Urinary bladder (tissue), 4 donors: Measurements from ENCODE around the gene LPP. TPM values are rescaled to one million over a fixed set of nuclear protein-coding genes. Genes with fewer than 3 reads are reported as not detected.

Source experiments
- DNase-seq: peaks from one replicate; pipeline ENCODE4 v3.0.0-alpha.2; 2015; ENCODE audit errors: extremely low spot score
- H3K27ac ChIP-seq: one replicate; pipeline ENCODE4 v1.5.1; 2013; ENCODE audit warnings: low read depth, mild to moderate bottlenecking, moderate library complexity
- H3K36me3 ChIP-seq: one replicate; pipeline ENCODE4 v1.6.1; 2013; ENCODE audit warnings: mild to moderate bottlenecking, moderate library complexity; ENCODE audit not compliant: insufficient read depth
- H3K4me1 ChIP-seq: one replicate; pipeline ENCODE4 v1.6.1; 2013; ENCODE audit warnings: mild to moderate bottlenecking, moderate library complexity; ENCODE audit not compliant: insufficient read depth
- H3K4me3 ChIP-seq: one replicate; pipeline ENCODE4 v1.5.1; 2013; ENCODE audit warnings: low read depth, low read length
- WGBS: extraction: QIAGEN DNeasy Blood & Tissue Kit; methylation state at CpG from one replicate; pipeline ENCODE4 v1.1.7; 2013; 5-methylcytosine and 5-hydroxymethylcytosine counted together
- polyA plus RNA-seq: library from polyadenylated mRNA; stranded (reverse); fragments of 200-250 nt; gene quantifications from one replicate; pipeline ENCODE4 v1.2.3, GENCODE V29; 2013
- total RNA-seq: library from RNA; depleted of rRNA; stranded (reverse); fragments of >200 nt; gene quantifications from one replicate; pipeline ENCODE4 v1.2.3, GENCODE V29; 2014
- donor health status: healthy with polysubstance abuse.
- donor health status: healthy.

LPP gene
- total and polyA plus RNA-seq, 2 donors, result 133 to 705 TPM

DNA sequence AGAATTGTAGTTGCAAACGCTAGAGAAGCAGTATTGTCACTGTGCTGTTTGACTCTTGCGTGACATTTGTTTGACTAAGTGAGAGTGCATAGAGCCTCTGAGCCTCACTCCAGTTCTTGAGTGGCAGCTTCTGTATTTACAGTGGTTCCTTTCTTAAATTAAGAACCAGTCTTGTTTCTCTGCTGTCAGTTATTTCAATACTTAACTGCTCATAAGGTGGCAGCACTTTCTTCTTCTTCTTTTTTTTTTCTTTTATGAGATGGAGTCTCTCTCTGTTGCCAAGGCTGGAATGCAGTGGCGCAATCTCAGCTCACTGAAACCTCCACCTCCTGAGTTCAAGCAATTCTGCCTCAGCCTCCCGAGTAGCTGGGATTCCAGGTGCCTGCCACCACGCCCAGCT is 372.1 kb downstream of the LPP start:
- WGBS, result 77% methylated on average over 5 of the region's 5 CpGs
- H3K4me3 ChIP-seq, result no peak overlapping the region
- DNase-seq, result no peak
- no peaks in the 10 kb centered on the region for H3K36me3 ChIP-seq
- no peak overlapping the region for H3K27ac ChIP-seq
- H3K4me1 ChIP-seq, result no peaks in the 10 kb centered on the region

- Histone ChIP-seq H3K36me3 (peaks cover 2% of the 10 kb centered on the region), H3K4me1 (no peaks in the 10 kb centered on the region), H3K4me3 (no peak overlapping the region), H3K27ac (no peak overlapping the region)
- WGBS, result 88% methylated on average over 2 of the region's 2 CpGs
- DNase-seq, result no peak
Observed at GRCh38 chr3:188527389-188527788, 373.4 kb downstream of the LPP start.

DNA sequence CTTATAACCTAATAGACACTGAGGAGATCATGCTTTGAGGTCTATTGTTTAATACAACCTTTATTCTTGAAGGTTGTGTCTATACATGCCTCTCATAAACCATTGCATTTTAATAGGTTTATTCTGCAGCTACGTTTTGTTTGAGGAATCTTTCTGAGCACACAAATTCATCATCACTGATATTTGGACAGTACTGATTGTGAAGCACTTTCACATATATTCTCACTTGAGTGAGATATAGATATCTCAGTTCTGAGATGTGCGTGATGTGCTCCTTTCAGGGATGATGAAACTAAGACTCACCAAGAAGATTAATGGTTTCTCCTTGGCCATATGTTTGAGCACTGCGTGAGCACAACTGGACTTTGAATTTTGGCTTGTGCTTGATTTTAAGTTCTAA is 374.4 kb downstream of the LPP start:
- Histone ChIP-seq H3K4me1 (no peaks in the 10 kb centered on the region), H3K27ac (no peak overlapping the region)
- 70% methylated on average over 3 of the region's 3 CpGs for WGBS

GRCh38 chr3:188529228-188529627 is 375.3 kb downstream of the LPP start:
- H3K4me1 ChIP-seq, result peaks cover 3% of the 10 kb centered on the region
- 86% methylated on average over 3 of the region's 3 CpGs for WGBS

More for the DNA sequence above, 374.4 kb downstream of the LPP start:
- no peak for DNase-seq
- Histone ChIP-seq H3K36me3 (peaks cover 2% of the 10 kb centered on the region), H3K4me3 (no peak overlapping the region)

DNA sequence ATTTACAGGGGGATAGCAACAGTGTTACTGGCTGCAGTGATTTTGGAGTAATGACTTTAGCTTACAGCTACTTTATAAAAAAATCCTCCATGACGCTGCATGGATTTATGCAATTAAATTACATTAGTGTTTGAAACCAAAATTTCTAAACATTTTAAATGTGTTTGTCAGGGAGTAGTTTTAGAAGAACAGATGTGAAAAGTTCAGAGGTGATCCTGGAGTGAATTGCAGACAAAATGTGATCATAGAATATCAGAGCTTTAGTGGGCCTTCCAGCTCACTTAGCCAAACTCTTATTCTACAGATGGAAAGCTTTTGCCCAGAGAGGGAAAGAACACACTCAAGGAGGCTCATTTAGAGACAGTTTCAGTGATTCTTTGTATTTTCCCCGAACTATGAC is 376.3 kb downstream of the LPP start:
- Histone ChIP-seq H3K4me1 (peaks cover 3% of the 10 kb centered on the region), H3K36me3 (peaks cover 2% of the 10 kb centered on the region), H3K27ac (no peak overlapping the region), H3K4me3 (no peak overlapping the region)
- 79% methylated on average over 2 of the region's 2 CpGs for WGBS
- no peak for DNase-seq

More at GRCh38 chr3:188529228-188529627, 375.3 kb downstream of the LPP start:
- no peak for DNase-seq
- Histone ChIP-seq H3K27ac (no peak overlapping the region), H3K36me3 (peaks cover 2% of the 10 kb centered on the region), H3K4me3 (no peak overlapping the region)

DNA sequence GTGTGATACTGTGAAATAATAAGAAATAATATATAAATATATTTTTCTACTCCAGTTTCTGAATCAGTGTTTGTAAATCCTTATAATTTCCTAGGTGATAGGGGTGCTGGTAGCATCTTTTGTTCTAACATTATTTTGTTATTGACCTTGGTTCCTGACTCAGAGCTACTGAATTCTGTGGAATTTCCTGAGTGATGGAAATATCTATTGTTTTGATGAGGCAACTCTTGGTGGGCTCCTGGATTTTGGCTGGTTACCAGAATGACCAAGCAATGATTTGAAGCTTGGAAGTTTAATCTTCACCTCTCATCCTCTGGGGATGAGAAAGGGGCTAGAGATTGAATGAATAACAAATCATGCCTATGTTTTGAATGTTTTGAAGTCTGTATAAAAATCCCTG is 377.3 kb downstream of the LPP start:
- DNase-seq, result no peak
- Histone ChIP-seq H3K27ac (no peak overlapping the region), H3K4me3 (no peak overlapping the region), H3K36me3 (peaks cover 2% of the 10 kb centered on the region), H3K4me1 (peaks cover 3% of the 10 kb centered on the region)

GRCh38 chr3:188533172-188533571 is 379.2 kb downstream of the LPP start:
- Histone ChIP-seq H3K4me3 (no peak overlapping the region), H3K4me1 (peaks cover 3% of the 10 kb centered on the region), H3K27ac (no peak overlapping the region), H3K36me3 (peaks cover 2% of the 10 kb centered on the region)
- WGBS, result 47% methylated on average over 1 of the region's 1 CpG
- DNase-seq, result no peak

DNA sequence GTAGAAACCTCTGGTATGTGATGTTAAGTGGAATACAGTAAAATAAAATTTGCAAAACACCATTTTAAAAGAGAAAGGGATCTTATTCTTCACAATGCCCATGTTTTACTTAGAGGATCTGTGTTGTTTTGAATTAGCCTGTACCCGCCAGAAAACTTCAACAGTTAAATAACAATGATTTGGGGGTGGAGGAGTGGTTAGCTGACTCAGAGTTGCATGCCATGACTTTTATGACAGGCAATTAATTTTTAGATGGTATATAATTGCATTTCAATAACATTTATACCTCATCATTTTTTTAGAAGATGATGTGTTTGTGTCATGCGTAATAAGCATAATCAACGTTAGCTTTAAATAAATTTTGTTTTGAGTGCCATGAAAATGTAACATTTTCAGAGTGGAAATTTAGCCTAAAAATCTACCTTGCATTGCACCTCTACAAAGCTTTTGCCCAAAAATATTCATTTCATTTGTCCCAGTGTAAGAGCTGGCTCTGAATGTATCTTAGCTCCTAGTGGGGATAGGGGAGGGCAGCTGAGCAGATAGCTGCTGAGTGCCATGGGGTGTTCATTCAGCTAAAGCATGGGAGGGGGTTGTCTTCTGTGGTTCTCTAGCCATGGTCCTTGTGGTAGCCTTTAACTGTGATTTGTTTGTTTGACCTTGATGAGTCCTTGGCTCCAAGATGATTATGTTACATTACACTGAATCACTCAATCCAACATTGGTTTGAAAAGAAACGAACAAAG is 379.8 kb downstream of the LPP start:
- DNase-seq, result no peak
- Histone ChIP-seq H3K27ac (no peak overlapping the region), H3K36me3 (peaks cover 2% of the 10 kb centered on the region), H3K4me3 (no peak overlapping the region), H3K4me1 (peaks cover 3% of the 10 kb centered on the region)
- 75% methylated on average over 4 of the region's 4 CpGs for WGBS

DNA sequence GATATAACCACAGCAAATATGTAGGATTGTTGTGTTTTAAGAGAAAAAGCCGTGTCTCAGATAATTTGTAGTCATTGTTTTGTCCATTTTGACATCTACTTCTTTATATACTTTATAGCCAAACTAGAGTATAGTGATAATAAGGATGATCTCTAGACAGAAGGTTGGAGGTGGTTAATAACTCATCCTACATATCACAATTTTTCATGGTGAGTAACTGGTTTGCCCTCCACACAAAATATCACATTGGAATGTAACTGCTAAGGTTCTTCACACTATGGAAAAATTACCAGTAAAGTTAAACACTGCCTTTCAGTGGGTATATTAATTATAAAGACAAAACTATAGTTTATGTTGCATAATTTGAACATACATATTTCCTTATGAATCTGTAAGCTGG is 380.7 kb downstream of the LPP start:
- Histone ChIP-seq H3K4me3 (no peak overlapping the region), H3K4me1 (peaks cover 3% of the 10 kb centered on the region), H3K27ac (no peak overlapping the region), H3K36me3 (peaks cover 2% of the 10 kb centered on the region)
- no peak for DNase-seq
- 80% methylated on average over 1 of the region's 1 CpG for WGBS

DNA sequence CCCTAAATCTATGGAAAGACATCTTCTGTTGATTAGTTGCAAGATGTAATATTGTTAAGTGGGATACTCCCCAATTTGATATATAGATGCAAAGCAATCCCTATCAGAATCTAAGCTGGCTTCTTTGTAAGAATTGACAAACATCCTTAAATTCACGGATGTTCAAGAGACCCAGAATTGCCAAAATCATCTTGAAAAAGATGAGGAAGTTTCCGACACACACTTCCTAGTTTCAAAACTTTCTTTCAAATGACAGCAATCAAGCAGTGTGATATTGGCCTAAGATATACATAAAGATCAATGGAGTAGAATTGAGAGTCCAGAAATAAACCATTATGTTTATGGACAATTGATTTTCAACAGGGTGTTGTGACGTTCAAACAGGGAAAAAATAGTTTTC is 383.6 kb downstream of the LPP start:
- H3K4me1 ChIP-seq, result peaks cover 3% of the 10 kb centered on the region
- WGBS, result 88% methylated on average over 3 of the region's 3 CpGs
- DNase-seq, result no peak

DNA sequence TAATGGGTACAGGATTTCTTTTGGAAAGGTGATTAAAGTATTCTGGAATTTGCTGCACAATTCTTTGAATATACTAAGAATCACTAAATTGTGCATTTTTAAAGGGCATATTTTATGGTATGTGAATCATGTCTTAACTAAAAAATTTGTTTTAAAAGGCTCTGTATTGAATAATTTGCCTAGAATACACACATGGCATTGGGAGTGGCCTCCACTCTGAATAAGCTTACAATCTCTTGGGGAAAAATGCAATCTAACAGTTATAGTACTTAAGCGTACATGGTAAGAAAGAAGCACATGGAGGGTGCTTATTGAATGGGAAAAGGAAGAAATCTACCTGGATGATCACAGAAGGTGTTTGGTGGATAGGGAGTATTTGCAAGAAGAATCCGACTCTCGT is 385.1 kb downstream of the LPP start:
- Histone ChIP-seq H3K4me3 (no peak overlapping the region), H3K4me1 (peaks cover under 1% of the 10 kb centered on the region), H3K36me3 (no peaks in the 10 kb centered on the region), H3K27ac (no peak overlapping the region)
- no peak for DNase-seq
- 98% methylated on average over 3 of the region's 3 CpGs for WGBS

More for the DNA sequence above, 383.6 kb downstream of the LPP start:
- no peaks in the 10 kb centered on the region for H3K36me3 ChIP-seq
- no peak overlapping the region for H3K4me3 ChIP-seq
- no peak overlapping the region for H3K27ac ChIP-seq

- no peaks in the 10 kb centered on the region for H3K36me3 ChIP-seq
- H3K4me3 ChIP-seq, result no peak overlapping the region
- DNase-seq, result no peak
- H3K27ac ChIP-seq, result no peak overlapping the region
- no peaks in the 10 kb centered on the region for H3K4me1 ChIP-seq
Observed at GRCh38 chr3:188539631-188540194, 385.8 kb downstream of the LPP start.

DNA sequence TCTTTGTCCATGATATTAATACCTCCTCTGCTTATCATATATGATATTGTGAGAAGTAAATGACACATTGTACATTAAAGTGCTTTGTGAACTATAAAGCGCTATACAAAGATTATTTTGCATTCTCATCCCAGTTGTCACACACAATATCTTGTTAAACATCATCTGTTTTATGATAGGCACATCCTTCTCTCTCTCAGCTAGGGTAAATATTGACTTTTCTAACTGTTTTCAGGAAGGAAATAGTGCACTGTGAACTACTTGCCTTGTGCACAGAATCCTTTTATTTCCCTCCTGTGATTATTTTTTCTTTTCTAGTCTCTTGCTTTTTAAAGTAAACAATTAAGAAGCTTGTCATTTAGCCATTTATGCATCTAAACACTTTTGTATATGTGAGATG is 388.2 kb downstream of the LPP start:
- no peak for DNase-seq
- WGBS, result 75% methylated on average over 1 of the region's 1 CpG

DNA sequence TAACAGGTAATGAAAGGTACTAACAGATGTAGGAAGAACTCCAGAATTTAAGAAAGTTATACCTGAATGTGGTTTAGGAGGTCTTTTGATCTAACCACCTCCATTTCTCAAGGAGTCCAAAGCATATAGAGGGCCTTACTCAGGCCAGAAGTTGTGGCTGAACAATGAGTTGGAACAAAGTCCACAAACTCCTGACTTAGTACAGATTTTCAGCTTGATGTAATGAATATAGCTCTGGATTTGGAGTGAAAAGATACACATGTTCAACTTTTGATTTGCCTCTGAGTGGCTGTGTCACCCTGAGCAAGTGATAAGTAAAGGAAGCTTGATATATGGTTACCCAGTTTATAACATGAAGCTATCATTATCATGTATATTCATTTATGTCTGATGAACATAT is 390.1 kb downstream of the LPP start:
- no peak for DNase-seq
- no peaks in the 10 kb centered on the region for H3K4me1 ChIP-seq

More for the DNA sequence above, 388.2 kb downstream of the LPP start:
- Histone ChIP-seq H3K36me3 (no peaks in the 10 kb centered on the region), H3K27ac (no peak overlapping the region), H3K4me3 (no peak overlapping the region), H3K4me1 (no peaks in the 10 kb centered on the region)

More for the DNA sequence above, 390.1 kb downstream of the LPP start:
- Histone ChIP-seq H3K36me3 (no peaks in the 10 kb centered on the region), H3K4me3 (no peak overlapping the region), H3K27ac (no peak overlapping the region)
